Left renal pelvis (tissue), 4 donors: ENCODE results near the gene RASAL1. TPM values are rescaled to one million over a fixed set of nuclear protein-coding genes. Genes with fewer than 3 reads are reported as not detected.
"Not testable (repeated sequence)": the region's sequence is repeated elsewhere in the genome, so short reads cannot be mapped to it uniquely, and the experiment has no call there.

Experiments
- DNase-seq, 4 donors: peaks; one replicate each; pipeline ENCODE4 v3.0.0-alpha.2; 2013; ENCODE audit warnings: low read depth in 4 of 4, low spot score in 3 of 4
- polyA plus RNA-seq, 4 donors: library from polyadenylated mRNA; unstranded; fragments of 120-200 nt; gene quantifications; one replicate each; pipeline ENCODE4 v1.2.1, GENCODE V29; 2013; ENCODE audit not compliant: insufficient read length in 4 of 4

Gene RASAL1
- polyA plus RNA-seq, 4 donors = 0.16 to 15.4 (median 7.8) TPM

DNA sequence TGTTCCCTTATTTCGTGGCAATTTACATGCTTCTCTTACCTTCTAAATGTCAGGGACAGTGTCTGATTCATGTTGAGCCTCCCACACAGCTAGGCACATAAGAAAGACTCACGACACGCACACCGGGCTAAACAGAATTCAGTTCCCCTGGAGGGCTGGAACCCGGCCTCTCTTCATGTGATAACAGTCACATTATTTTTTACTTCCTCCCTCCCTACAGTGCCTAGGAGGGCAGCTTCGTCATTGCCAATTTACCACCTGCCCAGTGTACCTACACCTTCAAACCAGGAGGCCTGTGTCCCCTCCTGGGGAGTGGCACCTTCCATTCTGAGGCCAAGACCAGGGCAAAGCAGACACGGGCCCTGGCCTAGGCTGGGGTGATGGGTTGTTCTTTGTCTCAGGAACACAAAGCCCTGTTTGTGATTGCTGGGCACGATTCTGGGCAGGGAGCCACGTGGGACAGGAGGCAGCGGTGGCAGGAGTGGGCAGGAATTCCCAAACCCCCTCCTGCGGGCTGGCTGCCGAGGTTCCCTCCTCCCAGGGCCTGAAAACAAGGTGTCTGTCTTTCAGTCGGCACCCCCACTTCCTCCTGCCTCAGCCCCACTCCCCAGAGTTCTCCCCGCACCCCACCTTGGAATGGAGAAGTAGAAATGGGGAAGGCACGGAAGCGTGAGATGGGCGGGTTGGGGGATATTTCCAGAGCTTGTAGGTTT lies 6.8 kb upstream of the RASAL1 start:
- DNase-seq = no peak

DNA sequence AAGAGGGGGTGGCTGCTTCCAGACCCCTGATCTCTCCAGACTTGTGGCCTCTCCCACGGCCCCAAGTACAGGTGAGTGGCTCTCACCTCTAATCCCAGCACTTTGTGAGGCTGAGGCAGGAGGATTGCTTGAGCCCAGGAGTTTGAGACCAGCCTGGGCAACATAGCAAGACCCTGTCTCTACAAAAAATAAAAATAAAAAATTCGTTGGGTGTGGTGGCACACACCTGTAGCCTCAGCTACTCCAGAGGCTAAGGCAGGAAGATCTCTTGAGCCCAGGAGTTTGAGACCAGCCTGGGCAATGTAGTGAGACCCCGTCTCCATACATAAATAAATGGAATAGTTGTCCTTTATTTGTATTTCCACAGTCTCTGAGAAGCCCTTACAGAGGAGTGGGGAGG lies 6.2 kb upstream of the RASAL1 start:
- DNase-seq = not testable (repeated sequence)

DNA sequence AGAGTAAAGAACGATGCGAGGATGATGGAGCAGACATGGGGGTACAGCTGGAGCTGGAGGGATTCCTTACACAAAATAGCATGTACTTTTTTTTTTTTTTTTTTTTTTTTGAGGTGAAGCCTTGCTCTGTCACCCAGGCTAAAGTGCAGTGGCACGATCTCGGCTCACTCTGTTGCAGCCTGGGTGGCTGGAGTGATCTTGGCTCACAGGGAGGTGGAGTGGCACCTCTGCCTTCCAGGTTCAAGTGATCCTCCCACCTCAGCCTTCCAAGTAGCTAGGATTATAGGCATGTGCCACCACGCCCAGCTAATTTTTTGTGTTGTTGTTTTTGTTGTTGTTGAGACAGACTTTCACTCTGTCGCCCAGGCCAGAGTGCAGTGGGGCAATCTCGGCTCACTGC lies 5.1 kb upstream of the RASAL1 start:
- DNase-seq = no peak

DNA sequence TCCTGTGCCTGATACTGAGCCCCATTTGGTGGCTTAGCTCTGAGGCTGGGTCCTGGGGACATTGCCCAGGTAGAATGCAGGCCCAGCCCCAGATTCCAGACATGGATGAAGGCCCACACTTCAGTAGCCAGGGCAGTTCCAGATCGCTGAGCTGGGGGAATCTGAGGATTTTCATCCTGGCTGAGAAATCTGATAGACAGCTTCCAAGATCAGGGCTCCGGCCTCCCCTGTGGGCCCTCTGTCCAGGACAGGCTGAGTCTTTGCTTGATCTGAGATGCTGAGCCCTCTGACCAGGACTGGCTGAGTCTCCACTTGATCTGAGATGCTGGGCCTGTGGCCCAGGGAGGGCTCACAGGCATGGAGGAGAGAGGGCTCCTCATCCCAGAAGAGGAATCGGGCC lies 3.3 kb upstream of the RASAL1 start:
- no peak for DNase-seq

DNA sequence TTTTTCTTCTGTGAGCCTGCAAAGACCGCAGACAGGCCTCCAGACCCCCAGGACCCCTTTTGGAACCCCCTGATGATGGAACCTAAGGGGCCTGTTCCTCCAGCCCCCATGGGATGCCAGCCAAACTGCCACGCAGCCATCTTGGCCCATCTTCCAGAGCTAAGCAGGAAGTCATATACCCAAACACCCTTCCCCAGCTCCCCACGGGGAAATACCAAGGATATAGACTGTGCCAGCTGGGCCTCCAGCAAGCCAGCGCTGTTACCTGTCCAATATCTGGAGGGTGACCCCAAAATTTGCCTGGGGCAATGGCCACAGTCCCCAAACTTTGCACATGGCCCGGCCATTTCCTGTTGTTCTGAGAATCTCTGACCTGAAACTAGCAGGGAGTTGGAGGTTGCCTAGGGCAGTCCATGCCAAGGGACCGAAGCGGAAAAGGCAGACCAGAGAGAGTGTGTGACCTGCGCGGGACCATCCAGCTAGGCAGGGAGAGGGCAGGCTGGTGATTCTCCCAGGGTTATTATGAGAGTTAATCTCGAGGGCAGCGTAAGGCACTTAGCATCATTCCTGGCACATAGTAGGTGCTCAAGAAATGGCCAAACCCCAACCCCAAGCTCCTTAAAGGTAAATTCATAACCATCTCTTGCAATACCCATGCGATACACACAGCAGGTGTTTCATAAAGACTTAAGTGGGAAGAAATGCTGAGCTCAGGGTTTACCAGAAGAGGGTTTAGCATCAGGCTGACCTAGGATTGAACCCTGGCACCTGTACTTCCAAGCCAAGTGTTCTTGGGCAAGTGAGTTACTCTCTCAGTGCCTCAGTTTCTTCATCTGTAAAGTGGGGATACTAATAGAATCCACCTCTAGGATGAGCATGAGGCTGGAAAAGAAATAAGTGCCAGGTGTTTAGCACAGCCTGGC lies 2.6 kb upstream of the RASAL1 start:
- DNase-seq = no peak

DNA sequence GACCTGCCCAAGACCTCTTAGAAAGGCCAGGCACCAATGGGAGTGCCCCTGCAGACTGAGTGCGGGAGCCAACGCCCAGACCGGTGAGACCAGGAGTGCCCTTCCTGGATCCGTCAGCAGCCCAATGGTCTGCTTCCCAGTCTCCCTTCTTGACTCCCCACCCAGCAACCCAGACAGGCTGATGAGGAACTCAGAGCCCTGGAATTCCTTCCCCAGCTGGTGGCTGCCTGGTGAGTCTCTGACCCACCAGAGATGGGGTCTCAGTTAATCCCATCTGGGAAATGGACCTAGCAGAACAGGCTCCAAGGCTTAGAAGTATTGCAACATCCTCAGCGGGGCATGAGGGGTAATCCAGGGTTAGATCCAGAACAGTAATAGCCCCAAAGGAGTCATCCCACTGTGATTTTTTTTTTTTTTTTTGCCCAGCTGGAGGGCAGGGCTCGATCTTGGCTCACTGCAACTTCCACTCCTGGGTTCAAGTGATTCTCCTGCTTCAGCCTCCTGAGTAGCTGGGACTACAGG lies 1.5 kb upstream of the RASAL1 start:
- no peak for DNase-seq

DNA sequence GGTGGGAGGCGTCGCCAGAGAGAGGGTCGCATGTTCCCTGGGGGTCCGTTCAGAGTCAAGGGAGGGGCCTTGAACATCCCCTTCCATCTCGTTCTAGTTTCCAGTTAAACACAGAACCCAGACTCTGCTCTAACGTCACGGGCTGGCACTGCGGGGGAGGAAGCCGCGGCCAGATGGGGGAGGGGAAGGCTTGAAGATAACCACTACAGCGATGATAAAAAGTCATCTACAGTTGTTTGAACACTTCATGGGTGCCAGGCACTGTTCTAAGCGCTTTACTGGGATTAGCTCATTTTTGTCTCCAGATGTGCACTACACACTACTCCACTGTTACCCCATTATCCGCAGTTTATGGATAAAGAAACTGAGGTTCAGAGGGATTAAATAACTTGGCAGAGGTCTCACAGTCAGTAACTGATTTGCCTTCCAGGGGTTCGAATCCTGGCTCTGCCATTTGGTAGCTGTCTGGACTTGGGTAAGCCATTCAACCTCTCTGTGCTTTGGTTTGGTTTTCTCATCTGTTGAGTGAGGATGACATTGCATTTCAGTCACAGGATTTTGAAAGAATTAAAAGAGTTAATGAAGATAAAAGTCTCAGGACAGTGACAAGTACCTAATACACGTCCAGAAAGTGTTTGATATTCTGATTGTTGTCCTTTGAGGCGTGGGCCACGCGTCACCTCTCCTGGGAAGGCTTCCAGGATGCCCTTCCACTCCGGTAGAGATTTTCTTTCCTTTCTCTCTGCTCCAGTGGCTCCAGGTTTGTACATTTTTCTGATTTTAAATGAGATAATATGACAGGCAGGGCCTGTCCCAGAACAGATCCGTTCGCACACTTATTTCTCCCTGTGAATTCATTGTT lies 798 bp upstream of the RASAL1 start:
- DNase-seq = no peak

DNA sequence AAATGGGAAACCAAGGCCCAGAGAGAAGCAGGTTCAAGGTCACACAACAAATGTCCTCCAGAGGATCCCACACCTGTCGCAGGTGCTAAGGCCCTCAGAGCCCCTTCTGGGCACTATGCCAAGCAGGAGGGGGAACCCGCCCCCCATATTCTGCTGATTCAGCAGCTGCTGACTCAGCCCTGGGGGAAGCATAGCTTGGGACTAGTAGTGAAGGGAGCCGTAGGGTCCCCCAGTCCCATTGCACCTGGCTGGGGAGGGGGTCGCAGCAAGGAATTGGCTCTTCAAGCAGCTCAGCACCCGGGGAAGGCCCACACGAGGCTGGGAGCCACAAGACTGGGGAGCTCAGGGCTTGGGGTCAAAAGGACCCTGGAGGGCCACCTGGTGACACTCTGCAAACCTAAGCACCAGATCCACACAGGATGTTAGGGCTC lies 1.0 kb downstream of the RASAL1 start:
- no peak for DNase-seq

DNA sequence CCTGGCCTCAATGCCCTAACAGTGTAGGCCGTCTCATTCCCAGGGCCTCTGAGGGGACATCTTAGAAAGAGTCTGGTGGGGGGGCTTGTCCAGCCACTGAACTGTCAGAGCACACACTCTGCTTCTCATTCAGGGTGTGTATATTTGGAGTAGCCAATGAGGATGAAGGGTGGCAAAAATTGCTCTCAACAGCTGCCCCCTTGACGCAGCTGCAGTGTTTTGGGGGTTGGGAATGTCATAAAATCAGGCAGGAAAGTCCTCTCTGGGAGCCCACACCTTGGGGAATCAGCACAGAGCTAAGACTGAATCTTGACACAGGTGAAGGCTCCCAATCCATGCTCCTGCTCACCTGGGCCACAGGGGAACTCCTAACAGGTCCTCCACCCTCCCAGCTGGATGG lies 1.5 kb downstream of the RASAL1 start:
- DNase-seq = no peak

DNA sequence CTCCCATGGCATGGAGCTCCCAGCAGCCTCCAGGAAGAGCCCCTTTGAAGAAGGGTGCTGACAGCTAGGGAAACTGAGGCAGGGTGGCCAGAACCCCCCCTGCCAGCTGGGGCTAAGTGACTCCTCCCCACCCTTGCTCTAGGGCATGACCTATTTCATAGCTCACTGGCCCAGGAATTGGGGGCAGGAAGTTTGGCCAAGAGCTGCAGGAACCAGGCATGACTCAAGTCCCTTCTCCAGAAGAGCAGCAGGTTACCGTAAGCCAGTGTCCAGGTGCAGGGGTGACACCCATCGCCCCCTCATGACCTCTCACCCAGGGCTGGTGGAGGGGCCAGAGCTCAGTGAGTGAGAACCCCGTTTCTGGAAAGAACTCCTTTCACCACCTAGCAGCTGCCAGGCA lies 1.9 kb downstream of the RASAL1 start:
- no peak for DNase-seq

DNA sequence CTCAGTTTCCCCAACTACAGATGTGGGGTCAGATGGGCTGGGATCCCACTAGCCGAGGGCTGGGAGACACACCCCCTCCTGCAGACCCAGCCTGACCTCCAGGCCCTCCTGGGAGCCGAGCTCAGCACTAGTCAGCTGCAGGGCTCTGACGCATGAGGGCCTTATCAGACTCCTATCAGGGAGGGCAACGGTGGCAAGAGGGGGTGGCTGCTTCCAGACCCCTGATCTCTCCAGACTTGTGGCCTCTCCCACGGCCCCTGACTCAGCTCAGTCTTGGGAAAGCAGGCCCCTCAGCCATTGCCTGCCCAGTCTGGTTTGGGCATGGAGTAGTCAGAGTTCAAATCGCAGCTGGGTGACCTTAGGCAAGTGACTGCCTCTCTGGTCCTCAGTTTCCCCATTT lies 2.5 kb downstream of the RASAL1 start:
- no peak for DNase-seq

DNA sequence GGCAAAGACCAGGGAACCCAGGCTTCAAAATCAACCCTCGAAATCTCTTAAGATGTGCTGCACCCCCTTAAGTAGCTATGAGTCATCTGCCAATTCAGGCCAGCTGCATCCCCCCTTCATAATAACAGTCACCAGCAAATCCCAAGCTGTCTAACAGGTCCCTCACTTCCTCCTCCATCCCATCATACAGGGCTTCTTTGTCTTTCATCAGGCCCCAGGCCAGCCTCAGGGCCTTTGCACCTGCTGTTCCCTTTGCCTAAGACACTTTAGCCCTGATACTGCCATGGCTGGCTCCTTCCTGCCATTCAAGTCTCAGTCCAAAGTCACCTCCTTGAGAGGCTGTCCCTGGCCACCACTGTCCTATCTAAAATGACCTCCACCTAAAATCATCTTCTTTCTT lies 4.0 kb downstream of the RASAL1 start:
- no peak for DNase-seq

DNA sequence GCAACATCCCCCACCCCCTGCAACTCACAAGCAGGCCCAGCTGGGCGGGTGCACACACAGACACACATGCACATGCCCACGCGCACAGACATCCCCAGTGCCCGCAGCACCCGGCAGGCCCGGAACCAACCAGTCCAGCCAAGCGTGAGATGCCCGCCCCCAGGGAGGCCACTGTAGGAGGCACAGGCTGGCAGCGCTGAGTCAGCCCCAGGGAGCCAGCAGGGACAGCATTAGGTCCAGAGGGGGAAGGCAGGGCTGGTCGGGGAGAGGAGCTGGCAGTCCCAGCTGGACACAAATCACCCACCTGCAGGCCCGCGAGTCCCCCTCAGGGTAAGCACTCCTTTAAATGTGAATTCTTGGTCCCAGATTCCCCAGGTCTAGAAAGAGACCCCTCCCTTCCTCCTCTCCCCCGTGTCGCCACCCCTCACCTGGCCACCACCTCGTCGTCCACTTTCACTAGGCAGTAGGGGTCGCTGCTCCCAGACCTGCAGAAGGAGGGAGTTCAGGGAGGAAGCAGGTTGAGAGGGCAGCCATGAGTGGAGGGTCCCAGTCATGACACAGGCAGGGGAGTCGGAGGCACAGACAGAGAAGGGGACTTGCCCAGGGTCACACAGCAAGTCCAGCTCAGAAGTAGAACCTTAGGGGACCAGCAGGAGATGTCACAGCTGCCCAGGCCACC lies 5.0 kb downstream of the RASAL1 start:
- no peak for DNase-seq

DNA sequence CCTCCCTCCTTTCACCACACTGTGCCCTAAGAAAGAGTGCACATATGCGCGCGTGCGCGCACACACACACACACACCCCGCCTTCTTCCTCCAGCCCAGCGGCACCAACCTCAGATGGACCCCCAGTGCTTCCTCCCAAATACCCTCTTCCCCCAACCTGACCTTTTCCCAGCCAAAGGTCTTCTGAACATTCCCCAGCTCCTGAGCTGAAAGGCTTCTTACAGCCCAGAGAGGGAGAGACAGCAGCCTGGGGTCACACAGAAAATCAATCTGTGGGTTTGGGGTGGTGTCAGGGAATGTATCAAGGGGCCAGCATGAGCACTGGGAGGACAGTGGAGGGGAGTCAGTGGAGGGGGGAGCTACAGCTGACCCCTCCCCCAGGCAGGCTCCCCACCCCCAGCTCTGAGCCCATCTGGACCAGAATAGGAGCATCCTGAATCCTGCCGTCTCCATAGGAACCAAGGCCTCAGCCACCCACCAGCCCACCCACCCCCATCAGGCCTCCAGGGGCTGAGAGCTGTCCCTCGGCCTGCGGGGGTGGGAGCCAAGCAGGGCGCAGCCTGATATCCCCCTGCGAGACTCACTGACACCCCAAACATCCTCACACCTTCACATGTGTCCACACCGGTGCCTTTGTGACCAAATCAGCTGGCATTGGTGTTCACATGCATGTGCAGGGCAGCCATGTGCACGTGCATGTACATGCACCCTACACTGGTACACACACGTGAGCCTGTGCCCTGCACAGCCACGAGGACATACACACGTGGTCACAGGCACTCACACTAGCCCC lies 5.7 kb downstream of the RASAL1 start:
- DNase-seq = no peak

DNA sequence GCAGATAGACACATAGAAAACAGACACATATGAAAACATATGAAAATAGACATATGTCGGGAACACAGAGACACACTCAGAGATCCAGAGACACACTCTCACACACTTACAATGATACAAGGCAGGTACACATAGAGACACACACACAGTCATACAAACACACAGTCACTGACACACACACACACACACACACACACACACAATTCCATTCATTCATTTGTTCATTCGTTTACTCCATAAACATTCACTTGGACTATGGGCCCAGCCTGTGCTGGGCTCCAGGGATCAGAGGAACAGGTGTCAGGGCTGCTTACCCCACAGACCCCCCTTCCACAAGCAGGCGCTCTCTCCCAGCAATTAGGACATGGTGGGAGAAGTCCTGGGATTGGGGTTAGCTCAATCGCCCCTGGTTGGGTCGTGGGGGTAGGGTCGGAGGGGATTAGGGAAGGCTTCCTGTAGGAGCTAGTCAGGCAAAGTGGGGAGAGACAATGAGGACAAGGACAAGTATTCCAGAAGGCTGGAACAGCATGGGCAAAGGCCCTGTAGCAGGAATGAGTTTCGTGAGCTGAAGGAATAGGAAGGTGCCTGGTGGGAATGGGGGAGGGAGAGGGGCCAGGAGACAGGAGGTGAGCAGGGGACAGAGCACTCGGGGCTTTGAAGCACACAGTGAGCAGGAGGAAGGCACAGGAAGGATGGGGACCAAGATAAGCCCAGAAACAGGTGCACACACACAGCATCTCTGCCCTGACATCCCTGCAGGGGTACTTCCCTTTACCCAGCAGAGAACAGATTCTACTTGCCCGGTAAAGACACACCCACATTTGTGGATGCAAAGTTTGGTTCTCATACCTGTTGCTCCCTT lies 6.5 kb downstream of the RASAL1 start:
- no peak for DNase-seq

DNA sequence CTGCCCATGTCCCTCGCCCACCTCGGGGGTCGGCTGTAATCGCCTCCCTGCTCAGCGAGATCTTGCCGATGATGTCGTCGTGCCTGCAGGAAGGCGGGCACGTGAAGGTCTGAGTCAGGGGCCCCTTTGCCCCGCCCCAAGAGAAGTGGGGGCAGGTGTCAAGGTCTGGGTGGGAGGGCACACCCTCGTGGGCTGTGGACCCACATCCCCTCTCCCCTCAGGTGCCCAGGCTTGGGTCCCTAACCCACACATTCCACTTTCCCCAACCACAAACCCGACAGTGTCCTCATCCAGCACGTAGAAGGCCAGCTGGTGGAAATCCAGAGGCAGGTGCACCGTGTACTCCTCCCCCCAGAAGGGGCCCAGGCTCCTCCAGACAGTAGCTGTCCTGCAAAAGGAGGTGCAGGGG lies 7.8 kb downstream of the RASAL1 start:
- no peak for DNase-seq

DNA sequence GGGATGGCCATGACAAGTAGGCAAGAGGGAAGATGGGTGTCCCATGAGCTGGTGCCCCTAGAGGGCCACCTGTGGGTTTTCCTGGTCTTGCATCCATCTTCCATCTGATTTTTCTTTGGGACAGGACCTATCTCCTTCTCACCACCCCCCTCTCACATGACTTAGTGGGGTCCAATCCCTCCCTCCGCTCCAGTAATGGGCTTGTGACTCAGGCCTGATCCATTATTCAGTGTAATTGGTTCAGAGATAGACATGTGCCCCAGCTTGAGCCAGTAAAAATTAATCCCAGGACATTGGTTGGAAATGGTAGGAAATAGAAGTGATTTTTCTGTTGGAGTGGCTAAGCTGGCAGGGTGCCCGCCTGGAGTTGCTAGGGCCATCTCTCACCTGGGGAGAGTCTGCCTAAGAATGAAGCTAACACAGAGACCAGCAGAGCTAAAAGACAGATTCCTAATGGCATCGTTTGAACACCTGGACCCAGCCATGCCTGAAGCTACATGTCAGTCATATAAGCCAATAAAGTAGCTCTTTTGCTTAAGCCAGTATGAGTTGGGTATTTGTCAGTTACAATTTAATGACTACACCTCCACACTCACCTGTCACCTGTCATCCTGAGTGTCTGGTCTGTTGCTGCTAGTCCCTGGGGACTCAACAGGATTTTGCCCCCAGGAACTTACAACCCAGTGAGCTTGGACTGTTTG lies 14.7 kb downstream of the RASAL1 start:
- DNase-seq = no peak
